HG03457 (cell line): Measurements from ENCODE around the gene BAZ2B.

ENCODE experiments used
- ATAC-seq: cut with Tn5 transposase; IDR thresholded peaks from one replicate; pipeline ENCODE4 v1.9.1; 2021; ENCODE audit warnings: moderate number of reproducible peaks; ENCODE audit not compliant: unreplicated experiment

The BAZ2B gene

DNA sequence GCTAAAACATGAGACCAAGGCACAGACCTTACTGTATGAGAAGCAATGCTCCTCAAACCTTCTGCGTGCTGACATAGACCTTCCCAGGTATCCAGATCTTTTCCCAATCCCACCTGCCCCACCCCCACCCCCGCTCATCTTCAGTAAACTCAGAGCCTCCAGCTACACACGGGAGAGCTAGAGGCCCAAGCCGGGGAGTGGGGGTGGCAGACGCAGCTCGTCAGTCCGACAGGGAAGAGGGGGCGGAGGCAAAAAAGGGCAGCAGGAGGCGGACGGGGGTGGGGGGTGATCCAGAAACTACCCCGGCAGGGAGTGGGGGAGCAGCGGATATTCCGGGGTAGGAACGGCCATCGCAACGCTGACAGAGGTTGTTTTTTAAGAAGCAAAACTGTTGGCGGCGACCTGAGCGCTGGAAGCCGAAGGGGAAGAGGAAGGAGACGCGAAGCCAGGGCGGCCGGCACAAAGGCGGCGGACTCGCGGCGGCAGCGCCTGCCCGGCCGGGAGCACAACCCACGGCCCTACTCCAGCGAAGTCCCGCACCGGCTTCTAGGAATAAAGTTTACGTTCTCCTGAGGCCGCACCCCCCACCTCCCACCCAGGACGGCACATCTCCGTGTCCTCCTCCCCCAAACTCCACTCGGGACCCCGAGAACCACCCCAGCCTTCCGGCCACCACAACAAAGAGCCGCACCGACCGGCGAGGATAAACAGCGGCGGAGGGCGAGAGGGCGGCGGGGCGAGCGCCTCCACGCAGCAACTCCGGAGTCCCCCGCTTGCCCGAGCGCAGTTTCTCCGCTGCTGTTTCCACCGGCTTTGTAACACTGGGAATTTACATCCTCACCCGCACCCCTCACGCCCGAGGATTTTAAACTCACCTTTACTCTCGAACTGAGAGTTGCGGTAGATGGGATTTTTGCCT is 722 bp downstream of the BAZ2B start:
- ATAC-seq = peak; percentile 50

DNA sequence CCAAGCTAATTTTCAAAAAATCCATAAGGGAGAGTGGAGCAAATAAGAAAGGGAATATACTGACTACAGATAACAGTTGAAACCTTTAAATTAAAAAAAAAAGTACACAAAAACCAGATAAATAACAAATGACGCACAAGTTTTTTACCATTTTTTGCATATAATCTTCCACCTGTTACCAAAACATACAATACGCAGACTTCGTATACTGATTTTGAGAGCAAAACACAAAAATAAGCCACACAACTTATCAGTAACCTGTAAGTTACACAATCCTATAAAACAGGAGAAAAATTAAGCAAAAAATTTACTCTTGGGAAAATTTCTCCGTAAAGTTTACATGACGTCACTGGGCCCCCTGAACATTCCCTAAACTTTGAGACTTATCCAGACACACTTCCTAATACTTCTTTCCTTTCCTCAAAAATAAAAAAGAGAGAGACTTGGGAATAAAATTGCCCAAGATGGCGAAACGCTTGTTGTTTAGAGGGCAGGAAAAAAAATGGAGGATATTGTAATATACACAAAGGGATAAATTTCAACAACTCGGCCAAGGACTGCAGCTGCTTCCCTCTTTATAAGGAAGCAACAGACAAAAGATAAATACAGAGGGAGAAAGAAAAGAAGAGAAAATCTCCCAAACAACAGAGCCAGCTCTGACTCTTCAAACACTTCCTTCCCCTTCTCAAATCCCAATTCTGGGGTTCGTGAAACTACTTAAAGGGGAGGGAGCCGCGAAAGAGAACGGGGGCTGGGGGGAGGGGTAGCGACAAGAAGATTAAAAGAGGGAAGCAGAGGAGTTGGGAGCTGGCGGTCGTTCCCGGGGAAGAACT is 1.6 kb downstream of the BAZ2B start:
- no peak for ATAC-seq

DNA sequence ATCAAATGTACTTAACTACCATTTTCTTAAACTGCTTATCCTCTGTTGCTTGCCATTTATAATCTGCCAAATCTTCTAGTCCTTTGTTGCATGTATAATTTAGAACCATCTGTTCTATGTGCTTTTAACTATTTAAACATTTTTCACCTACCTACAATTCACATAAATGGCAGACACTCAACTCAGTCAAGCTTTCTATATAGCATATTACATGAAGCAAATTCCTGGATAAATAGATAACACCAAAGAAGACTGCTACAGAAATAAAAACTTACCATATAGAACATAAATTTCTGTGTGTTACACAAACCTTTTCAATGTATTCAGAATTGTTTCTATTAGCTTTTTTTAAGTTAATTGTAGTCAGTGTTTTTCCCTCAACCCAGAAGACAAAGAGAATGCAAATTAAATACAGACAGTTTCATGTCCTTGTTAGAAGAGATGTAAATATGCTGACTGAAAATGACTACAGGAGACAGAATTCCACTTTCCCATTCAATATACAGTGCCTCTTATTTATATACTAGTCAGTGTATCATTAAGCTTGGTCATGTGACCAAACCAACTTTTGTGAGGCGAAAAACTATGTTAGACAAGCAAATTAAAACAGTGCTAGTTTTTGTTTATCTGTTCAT is 2.6 kb downstream of the BAZ2B start:
- ATAC-seq = no peak

DNA sequence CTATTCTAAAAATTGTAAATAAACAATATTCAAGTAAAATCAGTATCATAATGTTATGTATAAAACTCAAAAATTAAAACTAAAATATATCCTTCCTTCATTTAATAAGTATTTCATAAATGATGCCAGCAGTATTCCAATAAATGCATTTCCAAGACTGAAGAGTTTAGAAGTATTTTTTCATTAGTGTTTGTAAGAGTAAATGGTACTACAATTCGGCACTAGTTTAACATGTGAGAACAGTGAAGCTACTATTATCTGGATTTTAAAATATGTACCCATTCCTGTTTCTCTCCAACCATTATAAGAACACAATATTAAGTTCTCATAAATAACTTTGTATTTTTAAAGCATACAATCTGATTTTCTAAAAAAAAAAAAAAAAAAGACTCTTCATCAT is 3.3 kb downstream of the BAZ2B start:
- no peak for ATAC-seq

DNA sequence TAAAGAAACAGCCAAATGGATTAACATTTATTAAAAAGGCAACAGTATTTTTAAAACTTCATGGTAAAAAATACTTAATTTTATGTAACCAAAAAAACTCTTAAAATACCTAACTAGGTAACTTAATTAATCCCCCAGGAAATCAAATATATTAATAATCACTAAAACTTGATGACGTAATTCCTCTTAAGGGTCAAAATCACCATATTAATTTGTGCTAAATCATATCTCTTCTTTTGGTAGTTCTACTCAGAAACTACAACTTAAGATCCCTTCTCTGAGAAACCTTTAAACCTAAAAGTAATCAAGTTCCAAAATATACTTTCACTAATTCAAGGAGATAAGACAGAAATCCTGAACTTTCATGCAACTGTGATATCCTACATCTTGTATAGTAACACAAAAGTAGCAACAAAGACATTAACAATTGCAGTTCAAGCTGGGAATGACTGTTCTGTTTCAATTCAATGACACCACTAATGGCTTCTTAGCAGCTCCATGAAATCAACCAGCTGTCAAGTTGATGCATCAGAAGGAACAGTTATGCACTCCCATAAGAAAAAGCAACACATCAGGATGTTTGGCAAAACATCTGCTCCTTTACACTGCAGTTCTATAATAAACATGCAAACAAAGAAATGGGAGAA is 4.0 kb downstream of the BAZ2B start:
- no peak for ATAC-seq

DNA sequence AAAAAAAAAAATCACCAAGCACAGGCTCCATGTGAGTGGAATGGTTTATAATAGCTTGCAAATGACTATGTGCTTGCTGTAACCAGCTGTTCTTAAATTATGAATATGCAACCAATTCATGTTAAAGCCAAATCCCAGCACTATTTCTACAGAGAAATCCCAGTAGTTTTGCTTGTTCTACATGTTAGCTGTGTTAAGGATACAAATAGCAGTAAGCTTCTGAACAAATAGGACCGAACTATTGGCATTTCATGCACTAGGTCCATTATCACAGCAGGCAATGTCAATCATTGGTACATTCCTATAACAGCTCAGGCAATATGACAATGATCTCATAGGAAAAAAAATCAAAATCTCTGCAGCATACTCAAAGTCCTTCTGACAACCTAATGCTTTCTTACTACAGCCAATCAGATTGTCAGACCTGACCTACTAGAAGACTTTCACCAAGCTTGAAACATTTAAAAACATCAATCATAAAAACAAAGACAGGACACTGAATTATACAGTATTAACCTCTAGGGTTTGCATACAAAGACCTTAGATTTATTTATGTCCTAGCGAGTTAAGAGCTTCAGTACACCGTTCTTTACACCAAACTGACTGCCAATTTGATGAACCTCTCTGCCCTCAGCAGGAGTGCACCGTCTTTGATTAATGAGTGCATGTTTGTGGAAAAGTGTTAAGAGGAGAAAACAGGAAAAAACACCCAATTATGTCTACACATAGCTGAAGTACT is 6.4 kb downstream of the BAZ2B start:
- ATAC-seq = no peak

DNA sequence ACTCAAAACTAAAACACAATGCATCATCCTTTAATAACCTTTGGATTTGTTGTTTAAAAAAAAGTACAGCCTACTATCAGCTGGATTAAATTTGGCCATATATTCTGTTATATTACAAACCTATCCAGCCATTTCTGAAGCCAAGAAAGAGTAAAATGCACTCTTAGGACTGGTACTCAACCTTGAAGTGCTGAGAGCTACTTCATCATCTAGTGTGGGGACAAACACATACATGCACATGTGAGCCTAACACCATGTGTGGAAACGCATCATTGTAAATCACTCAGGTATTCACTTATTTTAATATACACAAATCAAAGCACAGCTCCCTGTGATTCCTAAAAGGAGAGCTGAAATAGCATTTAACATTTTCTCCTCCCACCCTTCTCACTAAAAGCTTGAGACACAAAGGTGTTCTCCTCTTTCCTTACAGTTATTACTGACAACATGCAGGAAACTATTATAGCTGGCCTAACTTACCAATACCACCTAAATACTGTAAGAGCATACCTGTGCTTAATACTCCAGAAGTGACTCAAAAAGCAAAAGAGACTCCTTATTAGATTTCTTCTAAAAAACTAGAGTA is 7.5 kb downstream of the BAZ2B start:
- no peak for ATAC-seq

DNA sequence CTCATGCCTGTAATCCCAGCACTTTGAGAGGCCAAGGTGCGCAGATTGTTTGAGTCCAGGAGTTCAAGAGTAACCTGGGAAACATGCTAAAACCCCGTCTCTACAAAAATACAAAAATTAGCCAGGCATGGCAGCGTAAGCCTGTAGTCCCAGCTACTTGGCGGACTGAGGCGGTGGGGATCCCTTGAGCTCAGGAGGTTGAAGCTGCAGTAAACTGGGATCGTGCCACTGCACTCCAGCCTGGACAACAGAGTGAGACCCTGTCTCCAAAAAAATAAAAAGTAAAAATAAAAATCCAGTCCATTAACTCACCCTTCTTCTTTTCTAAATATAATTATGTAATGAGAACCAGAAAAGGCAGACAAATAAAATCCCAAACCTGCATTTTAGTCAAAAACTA is 8.2 kb downstream of the BAZ2B start:
- no peak for ATAC-seq

DNA sequence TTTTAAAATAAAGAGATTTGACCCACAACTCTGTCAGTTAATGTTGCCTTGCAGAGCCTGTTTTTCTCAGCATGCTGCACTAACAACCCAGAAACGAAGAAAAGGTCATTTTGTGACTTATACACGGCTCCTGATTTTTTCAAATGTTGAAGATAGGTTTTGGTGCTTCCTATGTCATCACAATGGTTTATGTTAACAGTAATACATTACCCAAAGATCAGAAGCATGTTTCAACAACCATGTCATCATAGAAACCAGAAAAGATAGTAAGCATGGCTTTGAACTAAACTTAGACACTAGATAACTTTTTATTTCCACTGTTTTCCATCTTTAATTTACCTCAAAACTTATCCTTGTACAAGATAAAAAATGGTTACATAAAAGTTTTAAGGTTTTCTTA is 10.1 kb downstream of the BAZ2B start:
- ATAC-seq = no peak

DNA sequence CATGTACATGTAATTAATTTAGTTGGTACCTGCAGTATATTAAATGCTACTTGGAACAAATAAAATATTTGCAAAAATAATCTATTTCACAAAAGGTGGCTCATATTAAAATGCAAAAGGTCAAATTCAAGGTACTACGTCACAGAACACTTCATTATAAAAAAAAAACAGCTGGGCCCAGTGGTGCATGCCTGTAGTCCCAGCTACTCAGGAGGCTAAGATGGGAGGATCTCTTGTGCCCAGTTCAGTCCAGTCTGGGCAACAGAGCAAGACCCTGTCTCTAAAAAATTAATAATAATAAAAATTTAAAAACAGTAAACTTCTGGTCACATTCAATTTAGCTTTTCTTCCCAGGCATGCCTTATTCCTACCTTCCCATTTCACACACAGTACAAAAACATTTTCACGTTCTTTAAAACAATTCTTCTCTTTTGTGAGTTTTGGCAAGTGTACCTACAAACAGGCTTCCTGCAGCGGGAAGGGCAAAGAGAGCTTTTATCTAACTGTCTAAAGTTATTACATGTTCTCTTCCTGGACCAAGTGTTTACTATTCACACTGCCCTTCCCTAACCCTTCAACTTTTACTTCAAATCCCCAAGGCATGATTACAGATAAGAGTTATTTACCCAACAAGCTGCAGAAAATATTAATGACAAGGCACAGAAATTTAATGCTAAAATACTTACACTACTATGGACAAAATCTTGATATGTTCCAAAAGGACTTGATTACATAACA is 10.7 kb downstream of the BAZ2B start:
- no peak for ATAC-seq

DNA sequence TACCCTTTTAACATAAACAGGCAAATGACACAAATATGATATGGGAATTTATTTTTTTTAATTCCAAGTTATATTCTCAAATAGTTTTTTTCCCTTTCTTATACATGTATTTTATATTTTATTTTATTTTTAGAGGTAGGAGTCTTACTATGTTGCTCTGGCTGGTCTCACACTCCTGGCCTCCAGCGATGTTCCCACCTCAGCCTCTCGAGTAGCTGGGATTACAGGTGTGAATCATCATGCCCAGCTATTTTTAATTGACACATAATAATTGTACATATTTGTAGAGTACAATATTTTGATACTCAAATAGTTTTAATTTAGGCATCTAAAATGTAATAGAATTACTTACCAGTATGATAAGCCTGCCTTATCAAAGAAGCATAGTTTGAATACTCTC is 12.2 kb downstream of the BAZ2B start:
- no peak for ATAC-seq

DNA sequence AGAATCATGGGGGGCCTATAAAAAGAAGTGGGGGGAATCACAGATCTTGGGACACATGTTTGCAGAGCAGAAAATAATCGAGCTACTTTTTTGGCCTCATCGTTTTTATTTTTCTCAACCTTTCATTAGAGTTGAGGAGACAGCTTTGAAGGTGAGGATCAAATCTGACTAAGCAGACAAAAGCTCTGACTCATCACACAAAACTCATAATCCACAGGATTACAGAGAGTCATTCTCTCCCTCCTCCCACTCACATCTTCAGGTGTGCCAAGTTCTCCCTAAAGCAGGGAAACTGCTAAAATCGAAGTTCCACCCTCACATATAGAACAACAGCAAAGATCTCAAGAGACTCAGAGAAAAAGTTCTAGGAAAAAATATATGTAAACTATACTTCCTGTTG is 15.6 kb downstream of the BAZ2B start:
- ATAC-seq = no peak

DNA sequence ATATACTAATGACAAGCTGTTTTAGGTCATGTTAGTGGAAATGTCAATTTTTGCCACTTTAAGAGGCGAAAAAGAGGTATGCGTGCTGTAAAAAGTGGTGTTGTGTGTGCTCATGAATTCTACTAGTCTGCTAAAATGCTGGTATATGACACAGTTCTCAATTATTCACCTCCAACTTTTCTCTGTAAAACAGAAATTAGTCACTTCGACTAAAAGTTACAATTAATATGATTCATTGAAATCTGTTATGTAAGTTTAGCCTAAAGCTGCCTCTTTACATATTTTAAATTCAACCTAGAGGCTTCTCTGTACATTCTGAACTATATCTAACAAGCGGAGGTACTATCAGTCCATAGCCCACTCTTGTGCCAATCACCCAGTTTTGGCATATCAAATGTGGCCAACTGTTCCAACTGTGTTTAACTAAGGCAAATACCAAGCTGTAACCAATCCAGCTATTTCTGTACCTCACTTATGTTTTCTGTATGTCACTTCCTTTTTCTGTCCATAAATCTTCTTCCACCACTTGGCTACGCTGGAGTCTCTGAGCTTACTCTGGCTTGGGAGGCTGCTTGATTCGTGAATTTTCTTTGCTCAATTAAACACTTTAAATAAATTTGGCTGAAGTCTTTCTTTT is 20.8 kb downstream of the BAZ2B start:
- ATAC-seq = no peak

DNA sequence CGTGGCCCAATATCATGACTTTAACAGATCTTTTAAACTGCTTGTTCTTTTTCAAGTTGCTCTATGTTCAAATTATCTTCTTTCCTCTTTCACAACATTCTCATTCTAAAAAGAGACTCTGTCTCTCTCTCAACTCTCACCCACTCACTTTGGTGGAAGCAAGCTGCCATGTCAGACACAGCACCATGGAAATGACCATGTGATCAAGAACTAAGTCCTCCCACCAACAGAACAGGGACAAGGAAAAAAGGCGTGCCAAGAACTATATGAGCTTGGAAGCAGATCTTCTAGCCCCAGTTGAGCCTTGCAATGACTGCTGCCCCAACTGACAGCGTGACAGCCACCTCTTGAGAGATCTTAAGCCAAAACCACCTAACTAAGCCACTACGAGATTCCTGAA is 23.9 kb downstream of the BAZ2B start:
- ATAC-seq = no peak

DNA sequence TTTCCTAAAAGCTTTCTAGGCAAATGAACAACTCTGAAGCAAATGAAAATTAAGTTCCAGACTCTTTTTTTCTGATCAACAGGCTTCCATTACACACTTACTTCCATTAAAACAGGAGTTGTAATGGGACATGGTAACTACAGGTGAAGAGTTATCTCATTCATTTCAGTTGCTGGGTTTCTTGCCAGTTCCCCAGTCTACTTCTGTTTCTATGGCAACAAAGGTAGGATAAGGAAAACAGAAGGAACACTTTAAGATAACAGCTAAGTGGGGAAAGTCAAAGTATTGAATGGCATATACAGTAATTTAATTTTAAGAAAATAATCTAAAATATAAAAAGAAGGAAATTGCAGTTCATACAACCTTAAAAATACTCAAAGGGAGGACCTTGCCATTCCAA is 25.1 kb downstream of the BAZ2B start:
- no peak for ATAC-seq

DNA sequence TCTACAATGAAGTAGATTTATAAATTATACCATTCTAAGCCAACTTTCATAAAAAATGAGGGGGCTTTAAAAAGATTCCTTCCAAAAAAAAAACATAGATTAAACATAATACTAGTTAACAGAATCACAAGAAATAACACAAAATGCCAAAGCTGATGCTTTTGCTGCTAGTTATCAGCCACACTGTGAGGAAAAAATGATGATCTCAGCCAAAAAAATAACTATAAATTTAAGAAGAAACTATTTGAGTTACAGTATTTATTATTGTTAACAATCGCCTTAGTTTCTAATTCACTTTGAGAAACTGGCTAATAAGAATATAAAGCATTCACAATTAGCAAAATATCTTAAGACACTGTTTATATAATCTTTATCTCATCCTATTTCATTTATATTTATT is 27.1 kb downstream of the BAZ2B start:
- ATAC-seq = no peak

DNA sequence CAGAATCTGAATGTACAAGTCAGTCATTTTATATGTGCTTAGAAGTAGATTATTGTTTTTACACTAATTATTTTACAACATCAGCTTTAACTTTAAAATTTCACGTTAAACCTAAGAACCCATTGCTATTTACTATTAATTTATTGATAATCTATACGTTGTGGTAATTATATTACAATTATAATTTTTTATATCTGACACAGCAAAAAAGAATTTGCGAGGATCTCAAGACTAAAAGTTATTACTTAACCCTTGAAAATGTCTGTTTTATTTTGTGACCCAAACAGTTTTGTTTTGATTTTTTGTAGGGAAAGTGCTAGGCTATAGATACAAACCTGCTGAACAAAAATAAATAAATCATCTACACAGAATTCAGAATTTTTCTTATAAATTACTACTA is 30.3 kb downstream of the BAZ2B start:
- ATAC-seq = no peak

DNA sequence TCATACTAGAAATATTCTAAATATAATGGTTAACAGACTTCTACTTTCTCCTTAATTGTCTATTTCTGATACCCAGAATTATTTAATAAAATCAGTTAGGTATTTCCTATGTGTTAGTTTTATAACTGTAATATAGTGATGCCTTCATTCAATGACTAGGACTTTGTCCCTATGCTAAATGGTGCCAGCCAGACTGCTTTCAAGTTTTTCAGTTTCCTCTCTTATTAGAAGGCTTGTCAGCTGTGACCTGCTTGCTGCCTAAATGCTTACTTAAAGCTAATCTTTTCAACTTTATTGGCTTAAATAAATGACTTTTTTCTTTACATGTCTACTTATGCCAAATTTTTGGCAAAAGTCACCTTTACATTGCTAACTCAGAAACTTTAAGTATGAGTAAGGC is 30.7 kb downstream of the BAZ2B start:
- no peak for ATAC-seq

DNA sequence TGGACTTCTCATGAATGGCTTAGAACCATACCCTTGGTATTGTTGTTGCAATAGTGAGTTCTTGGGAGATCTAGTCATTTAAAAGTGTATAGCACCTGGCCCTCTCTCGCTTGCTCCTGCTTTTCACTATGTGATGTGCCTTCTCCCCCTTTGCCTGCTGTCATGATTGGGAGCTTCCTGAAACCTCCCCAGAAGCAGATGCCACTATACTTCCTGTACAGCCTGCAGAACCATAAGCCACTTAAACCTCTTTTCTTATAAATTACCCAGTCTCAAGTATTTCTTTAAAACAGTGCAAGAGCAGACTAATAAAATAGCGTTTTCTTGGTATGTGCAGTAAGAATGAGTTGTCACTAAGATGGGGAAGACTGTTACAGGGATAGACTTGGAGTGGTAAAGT is 31.6 kb downstream of the BAZ2B start:
- ATAC-seq = no peak
